GM12878 (cell line): ENCODE results near the gene ITGA3. TPM values are rescaled to one million over a fixed set of nuclear protein-coding genes. Genes with fewer than 3 reads are reported as not detected.

Experiments used
- ATAC-seq: fragments of 200-7000 bp; cut with Tn5 transposase; 3 replicates; pipeline ENCODE4 v1.9.1; 2020; ENCODE audit warnings: mild to moderate bottlenecking, moderate library complexity
- BruUV-seq: library from RNA; stranded (reverse); fragments of 400-500 nt; replicated peaks from 2 replicates; lab custom pipeline; 2021; lab: Mats Ljungman, UMichigan
- CTCF ChIA-PET: fragments of 300-600 bp; sonication (Branson Sonifier 250); formaldehyde crosslinking; extraction: SDS; loops from one replicate; lab custom pipeline; 2021; ENCODE audit warnings: inconsistent platforms; lab: Yijun Ruan, JAX
- POLR2A ChIA-PET: fragments of 350-600 bp; formaldehyde crosslinking; extraction: SDS; loops from one replicate; lab custom pipeline; 2021; ENCODE audit warnings: inconsistent platforms; lab: Charles Lee
- RAD21 ChIA-PET: fragments of 300-600 bp; sonication (Branson Sonifier 250); formaldehyde crosslinking; loops from one replicate; lab custom pipeline; 2023; ENCODE audit warnings: antibody characterized with exemption; ENCODE audit not compliant: unreplicated experiment; lab: Charles Lee
- SMC1A ChIA-PET: fragments of 300-600 bp; sonication (Branson Sonifier 250); formaldehyde crosslinking; loops from one replicate; lab custom pipeline; 2023; ENCODE audit not compliant: unreplicated experiment, uncharacterized antibody; lab: Charles Lee
- DNase-seq: peaks from one replicate; pipeline ENCODE4 v3.0.0-alpha.2; 2011; ENCODE audit warnings: low read depth, low spot score
- FAIRE-seq: peaks from 3 replicates; lab custom pipeline; 2011; peaks lifted over from hg19 to GRCh38; lab: Jason Lieb, UNC
- H2AFZ ChIP-seq: 2 replicates; pipeline ENCODE4 v1.6.0; 2011; ENCODE audit warnings: low read depth, low read length, control low read depth; ENCODE audit not compliant: control insufficient read depth
- H3K27ac ChIP-seq: 2 replicates; pipeline ENCODE4 v1.5.1; 2011; ENCODE audit warnings: control low read depth; ENCODE audit not compliant: control insufficient read depth, insufficient read depth
- H3K27me3 ChIP-seq, 2 experiments: replicated peaks in 1 of 2; 2 replicates each; pipeline versions ENCODE4 v1.6.0 to v1.6.1; 2011; ENCODE audit warnings: low read length in 1 of 2; ENCODE audit not compliant: control insufficient read depth in 2 of 2, insufficient read depth in 2 of 2
- H3K36me3 ChIP-seq, 2 experiments: 2 replicates each; pipeline ENCODE4 v1.5.1; 2011; ENCODE audit warnings: low read length in 1 of 2; ENCODE audit not compliant: control insufficient read depth in 2 of 2, insufficient read depth in 2 of 2
- H3K4me1 ChIP-seq: 2 replicates; pipeline ENCODE4 v1.6.1; 2011; ENCODE audit warnings: mild to moderate bottlenecking, low read length, moderate library complexity, mixed read lengths; ENCODE audit not compliant: control insufficient read depth, insufficient read depth
- H3K4me2 ChIP-seq: 2 replicates; pipeline ENCODE4 v1.6.0; 2011; ENCODE audit warnings: control low read depth; ENCODE audit not compliant: control insufficient read depth, insufficient read depth
- H3K4me3 ChIP-seq: fragments of 200-600 bp; sonication (generic); 2 replicates; pipeline ENCODE4 v1.5.1; 2016
- H3K79me2 ChIP-seq: 2 replicates; pipeline ENCODE4 v1.6.0; 2011; ENCODE audit warnings: low read length; ENCODE audit not compliant: control insufficient read depth, insufficient read depth
- H3K9ac ChIP-seq: 2 replicates; pipeline ENCODE4 v1.8.0; 2011; ENCODE audit warnings: low read length, control low read depth, mixed read lengths; ENCODE audit not compliant: control insufficient read depth, insufficient read depth
- H3K9me3 ChIP-seq: replicated peaks from 3 replicates; pipeline ENCODE4 v1.5.1; 2011; ENCODE audit warnings: mild to moderate bottlenecking, low read length; ENCODE audit not compliant: control insufficient read depth, insufficient read depth
- H4K20me1 ChIP-seq: 2 replicates; pipeline ENCODE4 v1.6.0; 2011; ENCODE audit not compliant: control insufficient read depth, insufficient read depth
- WGBS: methylation state at CpG from one replicate; pipeline ENCODE4 v1.1.6; 2016; ENCODE audit warnings: low lambda C conversion rate; ENCODE audit not compliant: insufficient replicate concordance, insufficient coverage; ENCODE audit errors: missing lambda C conversion rate; 5-methylcytosine and 5-hydroxymethylcytosine counted together
- in situ Hi-C: fragments of 300-500 bp; cut with MboI; formaldehyde crosslinking; loops from 9 replicates; pipeline ENCODE4 v1.14.3; 2018; ENCODE audit warnings: mixed read lengths
- intact Hi-C: fragments of 100-400 bp; cut with micrococcal nuclease; formaldehyde crosslinking; loops from one replicate; pipeline ENCODE4 v1.14.2; 2022; ENCODE audit not compliant: unreplicated experiment
- polyA plus RNA-seq, 11 experiments: library from polyadenylated mRNA; depleted of rRNA in 4 of 11; unstranded in 6 of 11; stranded (reverse) in 5 of 11; fragments of >200 nt; fragmentation: Nextera tagmentation in 4 of 11; fragmentation: Illumina TruSeq in 1 of 11; extraction: Ambion mirVana in 4 of 11; extraction: Trizol in 1 of 11; gene quantifications; 1 replicate in 1 of 11; 2 replicates in 10 of 11; pipeline versions ENCODE4 v1.2.1 to v1.2.3, GENCODE V29; 2011 to 2016; ENCODE audit warnings: inconsistent platforms in 2 of 11, missing spikeins in 2 of 11, low read depth in 1 of 11
- total RNA-seq, 4 experiments: library from RNA; depleted of rRNA in 3 of 4; stranded (reverse); fragments of >200 nt in 3 of 4; fragmentation: Illumina TruSeq in 1 of 4; extraction: Trizol in 1 of 4; gene quantifications; 2 replicates each; pipeline versions ENCODE4 v1.2.1 to v1.2.3, GENCODE V29; 2013 to 2021
- TF ChIP-seq, protein P1 (sequence below): IDR thresholded peaks from 2 replicates; pipeline ENCODE4 v1.6.1; 2012; ENCODE audit warnings: mild to moderate bottlenecking, low read depth, low read length

ITGA3 gene
- total and polyA plus RNA-seq, 10 of the 15 experiments (the other 5 are each of a cell fraction or from before 2014, with no cell fraction given) = 0.29 to 13.4 (median 6.6) TPM

DNA sequence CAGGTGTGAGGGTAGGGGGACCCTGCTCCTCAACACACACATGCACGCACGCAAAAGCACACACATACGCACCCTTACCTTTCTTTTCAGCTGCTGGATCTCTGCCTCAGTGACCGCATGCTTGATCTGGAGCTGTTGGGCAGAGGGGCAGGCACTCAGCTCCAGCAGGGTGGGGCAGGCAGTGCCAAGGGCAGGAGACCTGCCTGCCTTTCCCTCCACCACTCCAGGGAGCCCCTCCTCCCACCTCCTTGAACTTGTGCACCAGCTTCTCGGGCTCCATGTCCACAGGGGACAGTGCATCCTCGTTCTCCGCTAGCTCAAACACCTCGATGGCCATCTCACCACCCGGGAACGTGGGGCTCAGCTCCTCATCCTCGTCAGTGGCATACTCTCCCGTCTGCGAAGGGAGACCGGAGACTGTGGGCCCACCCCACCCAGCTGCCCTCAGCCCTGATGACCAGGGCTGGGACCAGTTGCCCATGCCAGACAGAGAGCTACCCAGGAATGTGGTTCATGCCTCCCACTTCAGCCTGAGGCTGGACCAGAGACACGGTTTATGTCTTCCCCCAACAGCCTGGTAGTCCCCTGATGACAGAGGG is 83.4 kb downstream of the ITGA3 start:
- Histone ChIP-seq H3K27me3 (no peaks in the 10 kb centered on the region), H3K27ac (no peak overlapping the region), H3K9ac (no peak overlapping the region), H3K4me1 (peaks cover 28% of the 10 kb centered on the region), H3K4me3 (no peak overlapping the region), H4K20me1 (peaks cover 22% of the 10 kb centered on the region), H3K4me2 (no peak overlapping the region), H3K79me2 (peaks cover 25% of the 10 kb centered on the region), H3K9me3 (no peaks in the 10 kb centered on the region), H3K36me3 (peaks cover 61 to 79% of the 10 kb centered on the region in 2 experiments), H2AFZ (no peak overlapping the region)
- no peak for DNase-seq
- BruUV-seq = no TSS peak
- RAD21 ChIA-PET = interaction anchor here (0.6 to 1.7 kb wide), 8 partner anchors 9 to 39 kb away, joined by 3 to 7 read pairs (median 3); no protein-coding TSS in a partner anchor
- in situ Hi-C loops = no loop called here
- CTCF ChIA-PET = interaction anchor here (0.5 to 6.9 kb wide), 21 partner anchors 8 to 133 kb away, joined by 3 to 87 read pairs (median 8); partner anchors contain the start of genes COL1A1, PDK2, PPP1R9B and SAMD14
- SMC1A ChIA-PET = interaction anchor here (1.0 to 3.7 kb wide), 8 partner anchors 9 to 45 kb away, joined by 3 to 29 read pairs (median 6); no protein-coding TSS in a partner anchor
- intact Hi-C loops = no loop called here
- no peak for FAIRE-seq
- no peak for ATAC-seq
- POLR2A ChIA-PET = interaction anchor here (0.6 to 1.4 kb wide), 6 partner anchors 8 to 22 kb away, joined by 3 to 6 read pairs (median 4); partner anchors contain the start of gene PPP1R9B
- TF ChIP-seq, protein P1, sequence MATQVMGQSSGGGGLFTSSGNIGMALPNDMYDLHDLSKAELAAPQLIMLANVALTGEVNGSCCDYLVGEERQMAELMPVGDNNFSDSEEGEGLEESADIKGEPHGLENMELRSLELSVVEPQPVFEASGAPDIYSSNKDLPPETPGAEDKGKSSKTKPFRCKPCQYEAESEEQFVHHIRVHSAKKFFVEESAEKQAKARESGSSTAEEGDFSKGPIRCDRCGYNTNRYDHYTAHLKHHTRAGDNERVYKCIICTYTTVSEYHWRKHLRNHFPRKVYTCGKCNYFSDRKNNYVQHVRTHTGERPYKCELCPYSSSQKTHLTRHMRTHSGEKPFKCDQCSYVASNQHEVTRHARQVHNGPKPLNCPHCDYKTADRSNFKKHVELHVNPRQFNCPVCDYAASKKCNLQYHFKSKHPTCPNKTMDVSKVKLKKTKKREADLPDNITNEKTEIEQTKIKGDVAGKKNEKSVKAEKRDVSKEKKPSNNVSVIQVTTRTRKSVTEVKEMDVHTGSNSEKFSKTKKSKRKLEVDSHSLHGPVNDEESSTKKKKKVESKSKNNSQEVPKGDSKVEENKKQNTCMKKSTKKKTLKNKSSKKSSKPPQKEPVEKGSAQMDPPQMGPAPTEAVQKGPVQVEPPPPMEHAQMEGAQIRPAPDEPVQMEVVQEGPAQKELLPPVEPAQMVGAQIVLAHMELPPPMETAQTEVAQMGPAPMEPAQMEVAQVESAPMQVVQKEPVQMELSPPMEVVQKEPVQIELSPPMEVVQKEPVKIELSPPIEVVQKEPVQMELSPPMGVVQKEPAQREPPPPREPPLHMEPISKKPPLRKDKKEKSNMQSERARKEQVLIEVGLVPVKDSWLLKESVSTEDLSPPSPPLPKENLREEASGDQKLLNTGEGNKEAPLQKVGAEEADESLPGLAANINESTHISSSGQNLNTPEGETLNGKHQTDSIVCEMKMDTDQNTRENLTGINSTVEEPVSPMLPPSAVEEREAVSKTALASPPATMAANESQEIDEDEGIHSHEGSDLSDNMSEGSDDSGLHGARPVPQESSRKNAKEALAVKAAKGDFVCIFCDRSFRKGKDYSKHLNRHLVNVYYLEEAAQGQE = no peak
- WGBS = 88% methylated on average over 15 of the region's 15 CpGs

Other genes starting within 250 kb of the ITGA3 start
Only the 7 nearest of the 9 such genes appear.
- 0.17 TPM in 1 of 2 replicates, not detected in the other for gene DLX4, start 86.9 kb upstream of the ITGA3 start, total RNA-seq (2014; rRNA removed)
- gene DLX4, start 86.9 kb upstream of the ITGA3 start, total RNA-seq (2014; rRNA removed; fragmentation: Illumina TruSeq; extraction: Trizol) = 0.09 TPM in 1 of 2 replicates, not detected in the other
- 0.23 and 0.43 TPM in 2 replicates for gene DLX4, start 86.9 kb upstream of the ITGA3 start, total RNA-seq (2021)
- 0.15 and 0.26 TPM in 2 replicates for gene DLX4, start 86.9 kb upstream of the ITGA3 start, polyA plus RNA-seq (2011; rRNA removed)
- 0.13 and 0.24 TPM in 2 replicates for gene DLX4, start 86.9 kb upstream of the ITGA3 start, polyA plus RNA-seq (2014; fragmentation: Illumina TruSeq; extraction: Trizol)
- under 1 TPM; 0.05 to 0.09 TPM for gene DLX4, start 86.9 kb upstream of the ITGA3 start, polyA plus RNA-seq (2014; fragmentation: Nextera tagmentation; extraction: Ambion mirVana)
- 0.29 and 0.43 TPM in 2 replicates for gene DLX4, start 86.9 kb upstream of the ITGA3 start, polyA plus RNA-seq (2014; rRNA removed)
- gene DLX4, start 86.9 kb upstream of the ITGA3 start, polyA plus RNA-seq (2016; fragmentation: Nextera tagmentation; extraction: Ambion mirVana) = under 1 TPM; 0.13 to 0.16 TPM
- gene DLX3, start 60.9 kb upstream of the ITGA3 start, total RNA-seq (2014; rRNA removed) = not detected in 2 replicates
- not detected in 2 replicates for gene DLX3, start 60.9 kb upstream of the ITGA3 start, total RNA-seq (2014; rRNA removed; fragmentation: Illumina TruSeq; extraction: Trizol)
- gene DLX3, start 60.9 kb upstream of the ITGA3 start, total RNA-seq (2021) = not detected in 2 replicates
- not detected in 2 replicates for gene DLX3, start 60.9 kb upstream of the ITGA3 start, polyA plus RNA-seq (2011; rRNA removed)
- gene DLX3, start 60.9 kb upstream of the ITGA3 start, polyA plus RNA-seq (2014; fragmentation: Illumina TruSeq; extraction: Trizol) = not detected in 2 replicates
- not detected for gene DLX3, start 60.9 kb upstream of the ITGA3 start, polyA plus RNA-seq (2014; fragmentation: Nextera tagmentation; extraction: Ambion mirVana)
- not detected in 2 replicates for gene DLX3, start 60.9 kb upstream of the ITGA3 start, polyA plus RNA-seq (2014; rRNA removed)
- gene DLX3, start 60.9 kb upstream of the ITGA3 start, polyA plus RNA-seq (2016; fragmentation: Nextera tagmentation; extraction: Ambion mirVana) = not detected
- 9.7 and 12.3 TPM in 2 replicates for gene PDK2, start 39.2 kb downstream of the ITGA3 start, total RNA-seq (2014; rRNA removed)
- gene PDK2, start 39.2 kb downstream of the ITGA3 start, total RNA-seq (2014; rRNA removed; fragmentation: Illumina TruSeq; extraction: Trizol) = 6.5 and 8.6 TPM in 2 replicates
- gene PDK2, start 39.2 kb downstream of the ITGA3 start, total RNA-seq (2021) = 14.2 and 16.1 TPM in 2 replicates
- 8.8 and 22.6 TPM in 2 replicates for gene PDK2, start 39.2 kb downstream of the ITGA3 start, polyA plus RNA-seq (2011; rRNA removed)
- gene PDK2, start 39.2 kb downstream of the ITGA3 start, polyA plus RNA-seq (2014; fragmentation: Illumina TruSeq; extraction: Trizol) = 9.8 and 12.3 TPM in 2 replicates
- gene PDK2, start 39.2 kb downstream of the ITGA3 start, polyA plus RNA-seq (2014; fragmentation: Nextera tagmentation; extraction: Ambion mirVana) = 1 to 10 TPM in 1 of 2 experiments, under 1 TPM in 1; 0.98 to 1.2 TPM
- gene PDK2, start 39.2 kb downstream of the ITGA3 start, polyA plus RNA-seq (2014; rRNA removed) = 9.6 and 16.0 TPM in 2 replicates
- gene PDK2, start 39.2 kb downstream of the ITGA3 start, polyA plus RNA-seq (2016; fragmentation: Nextera tagmentation; extraction: Ambion mirVana) = 10 to 100 TPM; 17.5 to 20.2 TPM
- gene SAMD14, start 74.0 kb downstream of the ITGA3 start, total RNA-seq (2014; rRNA removed) = 0.17 and 0.22 TPM in 2 replicates
- 0.22 and 0.74 TPM in 2 replicates for gene SAMD14, start 74.0 kb downstream of the ITGA3 start, total RNA-seq (2014; rRNA removed; fragmentation: Illumina TruSeq; extraction: Trizol)
- 1.3 and 1.7 TPM in 2 replicates for gene SAMD14, start 74.0 kb downstream of the ITGA3 start, total RNA-seq (2021)
- 0.32 and 1.3 TPM in 2 replicates for gene SAMD14, start 74.0 kb downstream of the ITGA3 start, polyA plus RNA-seq (2011; rRNA removed)
- gene SAMD14, start 74.0 kb downstream of the ITGA3 start, polyA plus RNA-seq (2014; fragmentation: Illumina TruSeq; extraction: Trizol) = 0.19 and 0.25 TPM in 2 replicates
- not detected for gene SAMD14, start 74.0 kb downstream of the ITGA3 start, polyA plus RNA-seq (2014; fragmentation: Nextera tagmentation; extraction: Ambion mirVana)
- gene SAMD14, start 74.0 kb downstream of the ITGA3 start, polyA plus RNA-seq (2014; rRNA removed) = 0.51 and 1.4 TPM in 2 replicates
- gene SAMD14, start 74.0 kb downstream of the ITGA3 start, polyA plus RNA-seq (2016; fragmentation: Nextera tagmentation; extraction: Ambion mirVana) = under 1 TPM in 1 of 2 experiments, not detected in 1; 0.06 TPM
- 59.9 and 62.9 TPM in 2 replicates for gene PPP1R9B, start 94.6 kb downstream of the ITGA3 start, total RNA-seq (2014; rRNA removed)
- gene PPP1R9B, start 94.6 kb downstream of the ITGA3 start, total RNA-seq (2014; rRNA removed; fragmentation: Illumina TruSeq; extraction: Trizol) = 35.9 and 39.6 TPM in 2 replicates
- gene PPP1R9B, start 94.6 kb downstream of the ITGA3 start, total RNA-seq (2021) = 103 and 107 TPM in 2 replicates
- 30.2 and 44.4 TPM in 2 replicates for gene PPP1R9B, start 94.6 kb downstream of the ITGA3 start, polyA plus RNA-seq (2011; rRNA removed)
- 17.9 and 35.4 TPM in 2 replicates for gene PPP1R9B, start 94.6 kb downstream of the ITGA3 start, polyA plus RNA-seq (2014; fragmentation: Illumina TruSeq; extraction: Trizol)
- gene PPP1R9B, start 94.6 kb downstream of the ITGA3 start, polyA plus RNA-seq (2014; fragmentation: Nextera tagmentation; extraction: Ambion mirVana) = under 1 TPM; 0.20 to 0.45 TPM
- 52.0 and 58.7 TPM in 2 replicates for gene PPP1R9B, start 94.6 kb downstream of the ITGA3 start, polyA plus RNA-seq (2014; rRNA removed)
- 1 to 10 TPM; 1.8 to 2.3 TPM for gene PPP1R9B, start 94.6 kb downstream of the ITGA3 start, polyA plus RNA-seq (2016; fragmentation: Nextera tagmentation; extraction: Ambion mirVana)
- gene SGCA, start 109.9 kb downstream of the ITGA3 start, total RNA-seq (2014; rRNA removed) = 0.11 and 0.68 TPM in 2 replicates
- 0.27 TPM in 1 of 2 replicates, not detected in the other for gene SGCA, start 109.9 kb downstream of the ITGA3 start, total RNA-seq (2014; rRNA removed; fragmentation: Illumina TruSeq; extraction: Trizol)
- 0.51 and 0.56 TPM in 2 replicates for gene SGCA, start 109.9 kb downstream of the ITGA3 start, total RNA-seq (2021)
- gene SGCA, start 109.9 kb downstream of the ITGA3 start, polyA plus RNA-seq (2011; rRNA removed) = 0.24 and 0.81 TPM in 2 replicates
- 0.24 TPM in 1 of 2 replicates, not detected in the other for gene SGCA, start 109.9 kb downstream of the ITGA3 start, polyA plus RNA-seq (2014; fragmentation: Illumina TruSeq; extraction: Trizol)
- gene SGCA, start 109.9 kb downstream of the ITGA3 start, polyA plus RNA-seq (2014; fragmentation: Nextera tagmentation; extraction: Ambion mirVana) = under 1 TPM in 1 of 2 experiments, not detected in 1; 0.13 TPM
- 0.25 and 2.2 TPM in 2 replicates for gene SGCA, start 109.9 kb downstream of the ITGA3 start, polyA plus RNA-seq (2014; rRNA removed)
- gene SGCA, start 109.9 kb downstream of the ITGA3 start, polyA plus RNA-seq (2016; fragmentation: Nextera tagmentation; extraction: Ambion mirVana) = under 1 TPM in 1 of 2 experiments, not detected in 1; 0.50 TPM
- 0.79 and 1.1 TPM in 2 replicates for gene COL1A1, start 145.5 kb downstream of the ITGA3 start, total RNA-seq (2014; rRNA removed)
- 0.55 and 1.2 TPM in 2 replicates for gene COL1A1, start 145.5 kb downstream of the ITGA3 start, total RNA-seq (2014; rRNA removed; fragmentation: Illumina TruSeq; extraction: Trizol)
- 6.1 and 7.7 TPM in 2 replicates for gene COL1A1, start 145.5 kb downstream of the ITGA3 start, total RNA-seq (2021)
- gene COL1A1, start 145.5 kb downstream of the ITGA3 start, polyA plus RNA-seq (2011; rRNA removed) = 1.9 and 2.9 TPM in 2 replicates
- 0.54 and 1.9 TPM in 2 replicates for gene COL1A1, start 145.5 kb downstream of the ITGA3 start, polyA plus RNA-seq (2014; fragmentation: Illumina TruSeq; extraction: Trizol)
- under 1 TPM; 0.18 to 0.32 TPM for gene COL1A1, start 145.5 kb downstream of the ITGA3 start, polyA plus RNA-seq (2014; fragmentation: Nextera tagmentation; extraction: Ambion mirVana)
- 3.5 and 3.9 TPM in 2 replicates for gene COL1A1, start 145.5 kb downstream of the ITGA3 start, polyA plus RNA-seq (2014; rRNA removed)
- gene COL1A1, start 145.5 kb downstream of the ITGA3 start, polyA plus RNA-seq (2016; fragmentation: Nextera tagmentation; extraction: Ambion mirVana) = 1 to 10 TPM; 2.7 to 4.3 TPM